Spleen (tissue), 3 donors: ENCODE results near the gene IRS1.

ENCODE experiments used
- POLR2A ChIP-seq, 3 donors: fragments of 450-650 bp; IDR thresholded peaks; one replicate each; pipeline ENCODE4 v1.5.1; 2017; ENCODE audit warnings: antibody characterized with exemption in 3 of 3, mild to moderate bottlenecking in 1 of 3
- POLR2AphosphoS5 ChIP-seq, 3 donors: sonication (generic); formaldehyde crosslinking; IDR thresholded peaks; one replicate each; pipeline ENCODE4 v1.5.1; 2017; ENCODE audit warnings: antibody characterized with exemption in 3 of 3

DNA sequence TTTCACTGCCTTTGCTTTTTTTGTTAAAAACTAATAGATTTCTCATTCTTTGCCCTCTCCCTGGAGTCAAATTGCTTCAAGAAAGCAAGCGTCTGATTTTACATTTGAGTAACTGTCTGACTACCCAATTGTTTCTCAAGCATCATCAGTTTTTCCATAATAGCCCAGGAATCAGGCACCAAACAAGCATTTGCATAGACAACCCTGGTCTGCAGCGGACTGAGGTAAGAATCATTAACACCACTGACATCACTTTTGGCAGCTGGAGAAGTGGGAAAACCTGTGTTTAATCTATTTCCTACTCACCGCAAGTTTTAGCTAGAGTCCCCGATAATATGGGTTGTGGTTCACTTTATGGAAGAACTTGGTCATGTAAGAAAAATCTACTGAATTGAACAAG is 55.7 kb downstream of the IRS1 start:
- TF ChIP-seq POLR2AphosphoS5 (IDR thresholded peaks at IDR 0.05) (no peak), POLR2A (IDR thresholded peaks at IDR 0.05) (no peak)
